Liver (tissue), 9 donors: ENCODE measurements around the gene MTCH1. TPM values are rescaled to one million over a fixed set of nuclear protein-coding genes. Genes with fewer than 3 reads are reported as not detected.
"Not testable (repeated sequence)": the region's sequence is repeated elsewhere in the genome, so short reads cannot be mapped to it uniquely, and the experiment has no call there.

Source experiments
- DNase-seq: peaks from one replicate; pipeline ENCODE4 v3.0.0-alpha.2; 2017; ENCODE audit warnings: low spot score
- H3K27ac ChIP-seq, 2 donors: one replicate each; pipeline ENCODE4 v1.7.0; 2013; ENCODE audit warnings: inconsistent platforms in 2 of 2, low read length in 2 of 2, control low read depth in 1 of 2, low read depth in 1 of 2, mild to moderate bottlenecking in 1 of 2
- H3K27me3 ChIP-seq, 4 donors: one replicate each; pipeline versions ENCODE4 v1.6.1 to v1.7.0; 2013; ENCODE audit warnings: low read length in 3 of 4, inconsistent platforms in 1 of 4, mild to moderate bottlenecking in 1 of 4, moderate library complexity in 1 of 4; ENCODE audit not compliant: control insufficient read depth in 4 of 4, insufficient read depth in 4 of 4
- H3K36me3 ChIP-seq, 4 donors: one replicate each; pipeline versions ENCODE4 v1.6.1 to v1.7.0; 2013; ENCODE audit warnings: low read length in 3 of 4, mild to moderate bottlenecking in 3 of 4, low read depth in 1 of 4, moderate library complexity in 1 of 4; ENCODE audit not compliant: control insufficient read depth in 4 of 4, insufficient read depth in 3 of 4
- H3K4me1 ChIP-seq, 4 donors: one replicate each; pipeline versions ENCODE4 v1.6.1 to v1.7.0; 2013; ENCODE audit warnings: low read length in 3 of 4, mild to moderate bottlenecking in 3 of 4, moderate library complexity in 1 of 4; ENCODE audit not compliant: control insufficient read depth in 4 of 4, insufficient read depth in 4 of 4
- H3K4me3 ChIP-seq, 3 donors: one replicate each; pipeline versions ENCODE4 v1.6.1 to v1.7.0; 2013; ENCODE audit warnings: low read length in 3 of 3, control low read depth in 1 of 3, low read depth in 1 of 3, mild to moderate bottlenecking in 1 of 3
- H3K9ac ChIP-seq, 2 donors: one replicate each; pipeline ENCODE4 v1.7.0; 2013; ENCODE audit warnings: low read length in 2 of 2, mild to moderate bottlenecking in 2 of 2, moderate library complexity in 2 of 2, control low read depth in 1 of 2, low read depth in 1 of 2
- H3K9me3 ChIP-seq, 4 donors: one replicate each; pipeline versions ENCODE4 v1.6.1 to v1.7.0; 2013; ENCODE audit warnings: low read length in 3 of 4; ENCODE audit not compliant: control insufficient read depth in 4 of 4
- ATF3 ChIP-seq: IDR thresholded peaks from 2 replicates; pipeline ENCODE4 v1.6.1; 2016; ENCODE audit warnings: antibody characterized with exemption
- CTCF ChIP-seq: fragments of 150-350 bp; IDR thresholded peaks from 2 replicates; pipeline ENCODE4 v1.5.1; 2017; ENCODE audit warnings: improper control_type of control experiment, low read depth, low read length; ENCODE audit not compliant: missing input control
- EGR1 ChIP-seq, 2 donors: IDR thresholded peaks; 2 replicates each; pipeline ENCODE4 v1.6.1; 2016 to 2018; ENCODE audit warnings: antibody characterized with exemption in 2 of 2, low read depth in 2 of 2
- FOXA2 ChIP-seq: IDR thresholded peaks from 2 replicates; pipeline ENCODE4 v1.6.1; 2016; ENCODE audit warnings: antibody characterized with exemption
- GABPA ChIP-seq, 2 donors: IDR thresholded peaks in 1 of 2; conservative IDR thresholded peaks in 1 of 2; 2 replicates each; pipeline ENCODE4 v1.6.1; 2016; ENCODE audit warnings: antibody characterized with exemption in 2 of 2, mild to moderate bottlenecking in 1 of 2, moderate library complexity in 1 of 2
- HNF4A ChIP-seq, 2 donors: conservative IDR thresholded peaks; 2 replicates each; pipeline ENCODE4 v1.6.1; 2016; ENCODE audit warnings: antibody characterized with exemption in 2 of 2, mild to moderate bottlenecking in 2 of 2
- HNF4G ChIP-seq: IDR thresholded peaks from 2 replicates; pipeline ENCODE4 v1.6.1; 2016; ENCODE audit warnings: antibody characterized with exemption
- JUND ChIP-seq, 2 donors: IDR thresholded peaks; 2 replicates each; pipeline ENCODE4 v1.6.1; 2016; ENCODE audit warnings: antibody characterized with exemption in 2 of 2
- MAX ChIP-seq: IDR thresholded peaks from 2 replicates; pipeline ENCODE4 v1.6.1; 2016; ENCODE audit warnings: antibody characterized with exemption
- NR2F2 ChIP-seq: IDR thresholded peaks from 2 replicates; pipeline ENCODE4 v1.6.1; 2016; ENCODE audit warnings: antibody characterized with exemption
- REST ChIP-seq: IDR thresholded peaks from 2 replicates; pipeline ENCODE4 v1.6.1; 2016; ENCODE audit warnings: antibody characterized with exemption, mild to moderate bottlenecking
- RXRA ChIP-seq, 2 donors: IDR thresholded peaks; 2 replicates each; pipeline ENCODE4 v1.6.1; 2017 to 2018; ENCODE audit warnings: antibody characterized with exemption in 2 of 2, mild to moderate bottlenecking in 1 of 2
- YY1 ChIP-seq: IDR thresholded peaks from 2 replicates; pipeline ENCODE4 v1.6.1; 2016; ENCODE audit warnings: antibody characterized with exemption, mild to moderate bottlenecking
- WGBS: extraction: QIAGEN DNeasy Blood & Tissue Kit; methylation state at CpG from one replicate; pipeline ENCODE4 v1.1.7; 2013; 5-methylcytosine and 5-hydroxymethylcytosine counted together
- polyA plus RNA-seq, 2 donors: library from polyadenylated mRNA; stranded (reverse) in 1 of 2; unstranded in 1 of 2; fragments of 200-250 nt in 1 of 2; fragments of >200 nt in 1 of 2; fragmentation: Nextera tagmentation in 1 of 2; extraction: Ambion mirVana in 1 of 2; gene quantifications; one replicate each; pipeline versions ENCODE4 v1.2.1 to v1.2.3, GENCODE V29; 2013 to 2015
- total RNA-seq, 2 donors: library from RNA; depleted of rRNA; stranded (reverse); fragments of >200 nt; gene quantifications; one replicate each; pipeline ENCODE4 v1.2.3, GENCODE V29; 2014
- donor health status: healthy.
- donor health status: healthy.
- donor health status: healthy.
- donor health status: healthy.
- donor health status: healthy.

MTCH1 gene
- total and polyA plus RNA-seq, 4 donors: 61.5 to 79.6 (median 74.1) TPM

- H3K4me3 ChIP-seq: no peak overlapping the region
- peak overlapping the region in 1 of 2 donors; percentile 43 for H3K27ac ChIP-seq
- WGBS: 80% methylated on average over 8 of the region's 8 CpGs
- TF ChIP-seq CTCF (no peak), NR2F2 (no peak)
- no peaks in the 10 kb centered on the region for H3K36me3 ChIP-seq
- H3K9ac ChIP-seq: no peak overlapping the region
- no peaks in the 10 kb centered on the region for H3K27me3 ChIP-seq
- H3K4me1 ChIP-seq: peaks cover 0 to 12% (median 7%) of the 10 kb centered on the region in 4 donors
- no peaks in the 10 kb centered on the region for H3K9me3 ChIP-seq
- no peak for DNase-seq
Observed at GRCh38 chr6:36998723-36999038, 12.7 kb upstream of the MTCH1 start.

- H3K27me3 ChIP-seq: no peaks in the 10 kb centered on the region
- H3K9me3 ChIP-seq: no peaks in the 10 kb centered on the region
- peaks cover 0 to 12% (median 7%) of the 10 kb centered on the region in 4 donors for H3K4me1 ChIP-seq
- DNase-seq: no peak
- TF ChIP-seq GABPA (IDR thresholded peaks at IDR 0.05 in 1 of 2, conservative IDR thresholded peaks at IDR 0.05 in 1 of 2) (no peak), FOXA2 (no peak), HNF4A (conservative IDR thresholded peaks at IDR 0.05) (no peak), RXRA (IDR thresholded peaks at IDR 0.05) (no peak), EGR1 (IDR thresholded peaks at IDR 0.05; ENCODE audit: low read depth in 2 of 2) (no peak), JUND (IDR thresholded peaks at IDR 0.05) (no peak), MAX (no peak), REST (no peak), HNF4G (no peak), ATF3 (no peak), YY1 (no peak)
- 68% methylated on average over 18 of the region's 18 CpGs for WGBS
- H3K9ac ChIP-seq: no peak overlapping the region
- H3K27ac ChIP-seq: peak overlapping the region in 1 of 2 donors; percentile 50
- H3K4me3 ChIP-seq: no peak overlapping the region
- no peaks in the 10 kb centered on the region for H3K36me3 ChIP-seq
Observed at GRCh38 chr6:36997811-36998722, 12.1 kb upstream of the MTCH1 start.

GRCh38 chr6:36990401-36990800, 4.4 kb upstream of the MTCH1 start:
- H3K27ac ChIP-seq, H3K4me3 ChIP-seq, DNase-seq, H3K36me3 ChIP-seq, H3K9ac ChIP-seq, H3K27me3 ChIP-seq, H3K9me3 ChIP-seq: not testable (repeated sequence)
- 88% methylated on average over 2 of the region's 2 CpGs for WGBS
- H3K4me1 ChIP-seq: peaks cover 1 to 10% (median 4%) of the 10 kb centered on the region in 4 donors
